H1 (cell line): ENCODE data around the gene TGM4. TPM values are rescaled to one million over a fixed set of nuclear protein-coding genes. Genes with fewer than 3 reads are reported as not detected.

Experiments used
- CEBPB ChIP-seq: IDR thresholded peaks from 2 replicates; pipeline ENCODE4 v1.6.1; 2012; ENCODE audit warnings: low read depth, low read length
- CHD1 ChIP-seq: IDR thresholded peaks from 2 replicates; pipeline ENCODE4 v1.6.1; 2012; ENCODE audit warnings: low read depth, low read length, improper control_type of control experiment
- CHD2 ChIP-seq: IDR thresholded peaks from 2 replicates; pipeline ENCODE4 v1.6.1; 2012; ENCODE audit warnings: low read length, improper control_type of control experiment
- CTCF ChIP-seq, 3 experiments: IDR thresholded peaks; 1 replicate in 2 of 3; 2 replicates in 1 of 3; pipeline versions ENCODE4 v1.5.1 to v1.6.1; 2011; ENCODE audit warnings: low read length in 3 of 3, mild to moderate bottlenecking in 3 of 3, inconsistent platforms in 2 of 3, low read depth in 1 of 3, moderate library complexity in 1 of 3; ENCODE audit not compliant: insufficient read depth in 1 of 3; ENCODE audit errors: control extremely low read depth in 1 of 3
- E2F6 ChIP-seq: IDR thresholded peaks from 2 replicates; pipeline ENCODE4 v1.6.1; 2012; ENCODE audit warnings: inconsistent platforms
- FOSL1 ChIP-seq: IDR thresholded peaks from 2 replicates; pipeline ENCODE4 v1.6.1; 2011; ENCODE audit warnings: mild to moderate bottlenecking, low read depth, low read length, moderate library complexity; ENCODE audit not compliant: insufficient read depth
- GTF2F1 ChIP-seq: IDR thresholded peaks from 2 replicates; pipeline ENCODE4 v1.6.1; 2012; ENCODE audit warnings: low read depth, low read length, improper control_type of control experiment, borderline replicate concordance
- KDM1A ChIP-seq: fragments of 200-600, 300-600 bp; sonication (generic); IDR thresholded peaks from 2 replicates; pipeline ENCODE4 v1.7.1; 2016; ENCODE audit warnings: mild to moderate bottlenecking, low read length, borderline replicate concordance
- KDM4A ChIP-seq: IDR thresholded peaks from one replicate; pipeline ENCODE4 v1.7.1; 2012; ENCODE audit warnings: low read depth, mild to moderate bottlenecking, moderate library complexity, low read length, inconsistent platforms; ENCODE audit not compliant: severe bottlenecking
- MAX ChIP-seq: IDR thresholded peaks from 2 replicates; pipeline ENCODE4 v1.6.1; 2012; ENCODE audit warnings: inconsistent platforms
- PHF8 ChIP-seq: fragments of 200-600 bp; sonication (generic); conservative IDR thresholded peaks from 2 replicates; pipeline ENCODE4 v1.7.1; 2012; ENCODE audit warnings: low read depth, mild to moderate bottlenecking, inconsistent platforms, low read length, moderate library complexity
- POLR2AphosphoS5 ChIP-seq: IDR thresholded peaks from 2 replicates; pipeline ENCODE4 v1.6.1; 2011; ENCODE audit warnings: low read depth, low read length
- RBBP5 ChIP-seq: IDR thresholded peaks from 2 replicates; pipeline ENCODE4 v1.7.1; 2012; ENCODE audit warnings: low read depth, mild to moderate bottlenecking, inconsistent platforms, low read length, moderate library complexity, borderline replicate concordance
- SIX5 ChIP-seq: IDR thresholded peaks from 2 replicates; pipeline ENCODE4 v1.6.1; 2011; ENCODE audit warnings: mild to moderate bottlenecking, low read depth, low read length
- SP2 ChIP-seq: IDR thresholded peaks from 2 replicates; pipeline ENCODE4 v1.6.1; 2012; ENCODE audit warnings: mild to moderate bottlenecking, low read length, inconsistent platforms
- SUZ12 ChIP-seq: fragments of 200-600 bp; sonication (generic); IDR thresholded peaks from 2 replicates; pipeline ENCODE4 v1.6.1; 2012; ENCODE audit warnings: mild to moderate bottlenecking, inconsistent platforms, low read length, moderate library complexity, mixed read lengths
- TAF7 ChIP-seq: optimal IDR thresholded peaks from 2 replicates; pipeline ENCODE3; 2011; ENCODE audit warnings: low read depth, mild to moderate bottlenecking, inconsistent platforms, low read length, moderate library complexity, borderline replicate concordance
- TBP ChIP-seq: IDR thresholded peaks from 2 replicates; pipeline ENCODE4 v1.6.1; 2011; ENCODE audit warnings: low read depth, low read length, improper control_type of control experiment
- TCF12 ChIP-seq: IDR thresholded peaks from 2 replicates; pipeline ENCODE4 v1.6.1; 2011; ENCODE audit warnings: low read depth, mild to moderate bottlenecking, low read length
- YY1 ChIP-seq: IDR thresholded peaks from 2 replicates; pipeline ENCODE4 v1.6.1; 2011; ENCODE audit warnings: low read depth, mild to moderate bottlenecking, low read length
- polyA plus RNA-seq, 7 experiments: library from polyadenylated mRNA; depleted of rRNA in 3 of 7; stranded (reverse) in 5 of 7; unstranded in 2 of 7; fragments of >200 nt in 5 of 7; fragments of 200-250 nt in 2 of 7; gene quantifications; 1 replicate in 5 of 7; 2 replicates in 1 of 7; 4 replicates in 1 of 7; pipeline versions ENCODE4 v1.2.1 to v1.2.3, GENCODE V29; 2011 to 2013; ENCODE audit warnings: missing spikeins in 2 of 7, mixed read lengths in 2 of 7
- total RNA-seq: library from RNA; stranded (reverse); fragmentation: NEBNext Ultra II Directional; extraction: Animal tissue kit (Norgen Biotek cat#: 25700); gene quantifications from 2 replicates; pipeline ENCODE4 v1.2.1, GENCODE V29; 2021

Gene TGM4
- total and polyA plus RNA-seq, 2 of the 8 experiments (the other 6 are each of a cell fraction or from before 2014, with no cell fraction given), result 0.02 TPM; not detected in 1

GRCh38 chr3:44861412-44862225 lies 12.8 kb upstream of the TGM4 start, which contains the start of gene TMEM42 (continued):
- peak; percentile 92 for TF ChIP-seq MAX
- peak; percentile 78 for TF ChIP-seq CHD2
- peak; percentile 77 for TF ChIP-seq E2F6
- TF ChIP-seq SUZ12, result no peak
- peak; percentile 78; the same call in 1 of the 2 replicates for TF ChIP-seq RBBP5
- TF ChIP-seq SIX5, result no peak
- no peak for TF ChIP-seq CHD1
- TF ChIP-seq TCF12, result 0 out of 2 replicates have a peak, but pooled peaks have one; percentile 7
- TF ChIP-seq GTF2F1, result 0 out of 2 replicates have a peak, but pooled peaks have one; percentile 64
- peak; percentile 29 to 32 (median 31) for TF ChIP-seq CTCF (IDR thresholded peaks at IDR 0.05; ENCODE audit: control extremely low read depth in 1 of 3, insufficient read depth in 1 of 3, low read depth in 1 of 3, low read length in 3 of 3)
- peak; percentile 37 for TF ChIP-seq KDM4A
- peak; percentile 94 for TF ChIP-seq YY1
- no peak for TF ChIP-seq FOSL1
- TF ChIP-seq PHF8, result peak; percentile 92
- peak; percentile 85 for TF ChIP-seq POLR2AphosphoS5
- TF ChIP-seq CEBPB, result no peak
- no peak for TF ChIP-seq SP2
- peak; percentile 73 for TF ChIP-seq TAF7
- TF ChIP-seq KDM1A, result no peak; the same call in 1 of the 2 replicates
- TF ChIP-seq TBP, result peak; percentile 85
